GM19395 (cell line): Measurements from ENCODE around the gene ADORA2A.
"Not testable (repeated sequence)": the region's sequence is repeated elsewhere in the genome, so short reads cannot be mapped to it uniquely, and the experiment has no call there.

Experiments
- ATAC-seq: cut with Tn5 transposase; IDR thresholded peaks from one replicate; pipeline ENCODE4 v1.9.1; 2021; ENCODE audit warnings: mild to moderate bottlenecking, moderate library complexity; ENCODE audit not compliant: unreplicated experiment

Gene ADORA2A

GRCh38 chr22:24482998-24483397 lies 55.6 kb downstream of the ADORA2A start:
- no peak for ATAC-seq

DNA sequence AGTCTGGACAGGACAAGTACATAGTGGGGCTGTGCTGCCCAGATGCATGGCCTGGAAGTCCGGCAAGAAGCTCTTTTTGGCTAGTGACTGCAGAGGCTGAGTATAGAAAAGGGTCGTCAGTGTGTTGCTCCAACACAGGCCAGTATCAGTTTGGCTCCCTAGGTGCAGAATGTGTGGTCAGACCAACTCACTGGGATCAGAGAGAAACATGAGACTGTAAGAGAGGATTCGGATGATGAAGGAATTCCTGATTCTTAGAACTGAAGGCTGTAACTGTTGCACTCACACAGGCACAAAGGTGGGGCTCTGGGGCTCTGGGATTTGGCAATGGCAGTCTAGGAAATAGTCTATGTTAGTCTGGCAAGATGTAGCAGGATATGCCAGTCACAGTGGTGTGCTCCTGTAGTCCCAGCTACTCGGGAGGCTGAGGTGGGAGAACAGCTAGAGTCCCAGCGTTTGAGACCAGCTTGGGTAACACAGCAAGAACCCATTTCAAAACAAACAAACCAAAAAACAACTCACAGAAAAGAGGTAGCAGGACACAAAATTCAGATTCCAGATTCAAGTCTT lies 56.7 kb downstream of the ADORA2A start:
- no peak for ATAC-seq

GRCh38 chr22:24485170-24485569 lies 57.8 kb downstream of the ADORA2A start:
- no peak for ATAC-seq

- no peak for ATAC-seq
Measured at GRCh38 chr22:24485608-24486007, 58.2 kb downstream of the ADORA2A start.

GRCh38 chr22:24486501-24486921 lies 59.1 kb downstream of the ADORA2A start:
- no peak for ATAC-seq

- no peak for ATAC-seq
Measured at GRCh38 chr22:24489011-24489410, 61.6 kb downstream of the ADORA2A start.

- not testable (repeated sequence) for ATAC-seq
Measured at GRCh38 chr22:24489434-24489833, 62.0 kb downstream of the ADORA2A start.
